Mucosa of descending colon (tissue), 3 donors: ENCODE results near the gene SPAG4. TPM values are rescaled to one million over a fixed set of nuclear protein-coding genes. Genes with fewer than 3 reads are reported as not detected.

Source experiments
- ATAC-seq: fragments of 200-7000 bp; cut with Tn5 transposase; one replicate; pipeline ENCODE4 v1.9.1; 2020; ENCODE audit warnings: mild to moderate bottlenecking, moderate library complexity
- DNase-seq, 3 donors: peaks; one replicate each; pipeline ENCODE4 v3.0.0-alpha.2; 2020
- H3K36me3 ChIP-seq: fragments of 200-600 bp; one replicate; pipeline ENCODE4 v1.8.0; 2021; ENCODE audit warnings: low read depth, mild to moderate bottlenecking
- H3K4me1 ChIP-seq: fragments of 200-600 bp; one replicate; pipeline ENCODE4 v1.8.0; 2021; ENCODE audit warnings: low read depth, mild to moderate bottlenecking
- H3K4me3 ChIP-seq: fragments of 200-600 bp; one replicate; pipeline ENCODE4 v1.8.0; 2021; ENCODE audit warnings: mild to moderate bottlenecking
- H3K9me3 ChIP-seq: fragments of 200-600 bp; one replicate; pipeline ENCODE4 v1.8.0; 2021; ENCODE audit warnings: mild to moderate bottlenecking
- intact Hi-C, 2 donors: fragments of 100-400 bp; cut with DNase I in 1 of 2; cut with micrococcal nuclease in 1 of 2; formaldehyde crosslinking; loops; one replicate each; pipeline versions ENCODE4 v1.11.0 to v1.11.1; 2022; cut with DNase I, micrococcal nuclease
- long read RNA-seq, 2 donors: library from polyadenylated mRNA; unstranded; transcript quantifications; one replicate each; pipeline ENCODE4 v2.0.0, GENCODE V29; 2019 to 2021
- total RNA-seq, 3 donors: library from RNA; stranded (reverse); fragmentation: NEBNext Ultra II Directional in 2 of 3; extraction: Animal tissue kit (Norgen Biotek cat#: 25700) in 2 of 3; gene quantifications; one replicate each; pipeline versions ENCODE4 v1.2.1 to v1.2.4, GENCODE V29; 2021 to 2023
- TF ChIP-seq, protein P1 (sequence below): fragments of 200-600 bp; IDR thresholded peaks from one replicate; pipeline ENCODE4 v1.8.0; 2022; ENCODE audit warnings: antibody characterized with exemption, mild to moderate bottlenecking
- donor health status: DM: no; HTN: no; CAD: no; lungs with moderate emphysema.
- donor health status: DM: no; HTN: no; CAD: no.
- donor health status: DM: no; HTN: yes; CAD: no.

The SPAG4 gene, protein sequence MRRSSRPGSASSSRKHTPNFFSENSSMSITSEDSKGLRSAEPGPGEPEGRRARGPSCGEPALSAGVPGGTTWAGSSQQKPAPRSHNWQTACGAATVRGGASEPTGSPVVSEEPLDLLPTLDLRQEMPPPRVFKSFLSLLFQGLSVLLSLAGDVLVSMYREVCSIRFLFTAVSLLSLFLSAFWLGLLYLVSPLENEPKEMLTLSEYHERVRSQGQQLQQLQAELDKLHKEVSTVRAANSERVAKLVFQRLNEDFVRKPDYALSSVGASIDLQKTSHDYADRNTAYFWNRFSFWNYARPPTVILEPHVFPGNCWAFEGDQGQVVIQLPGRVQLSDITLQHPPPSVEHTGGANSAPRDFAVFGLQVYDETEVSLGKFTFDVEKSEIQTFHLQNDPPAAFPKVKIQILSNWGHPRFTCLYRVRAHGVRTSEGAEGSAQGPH
- total RNA-seq = 1 to 10 TPM; 3.5 to 5.9 (median 4.1) TPM
- long read RNA-seq, donor 1, partial matches to known transcripts = 1 of 4 reads
- long read RNA-seq, donor 1, other reads (novel, unspliced or antisense) = 3 of 4 reads
- long read RNA-seq, donor 2, partial matches to known transcripts = 4 of 7 reads
- long read RNA-seq, donor 2, other reads (novel, unspliced or antisense) = 3 of 7 reads

DNA sequence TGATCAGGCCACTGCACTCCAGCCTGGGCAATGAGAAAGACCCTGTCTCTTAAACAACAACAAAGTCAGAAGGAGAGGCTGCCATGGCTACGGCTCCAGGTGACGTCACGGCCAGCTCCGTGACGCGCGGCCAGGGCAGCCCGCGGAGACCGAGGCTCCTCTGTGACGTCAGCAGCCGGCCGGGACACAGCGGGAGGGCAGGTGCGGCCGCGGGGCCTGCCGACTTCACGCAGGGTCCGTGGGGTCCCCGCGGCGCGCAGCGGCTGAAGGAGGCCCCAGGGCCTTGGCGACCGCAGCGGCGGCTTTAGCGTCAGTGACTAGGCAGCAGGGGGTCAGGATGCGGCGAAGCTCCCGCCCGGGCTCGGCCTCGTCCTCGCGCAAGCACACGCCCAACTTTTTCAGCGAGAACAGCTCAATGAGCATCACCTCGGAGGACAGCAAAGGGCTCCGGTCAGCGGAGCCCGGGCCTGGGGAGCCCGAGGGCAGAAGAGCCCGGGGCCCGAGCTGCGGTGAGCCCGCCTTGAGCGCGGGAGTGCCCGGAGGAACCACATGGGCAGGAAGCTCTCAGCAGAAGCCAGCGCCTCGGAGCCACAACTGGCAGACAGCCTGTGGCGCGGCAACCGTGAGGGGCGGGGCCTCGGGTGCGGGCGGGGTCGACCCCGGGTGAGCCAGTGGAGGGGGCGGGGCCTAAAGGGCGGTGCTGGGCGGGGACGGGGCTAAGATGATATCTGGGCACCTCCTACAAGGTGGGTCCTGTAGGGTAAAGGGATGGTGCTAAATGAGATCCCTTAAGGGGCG is at the start of gene SPAG4:
Gene SPAG4, plus strand, starts transcription at position 163 of the 798 bp plus-strand sequence. Its CDS starts 175 bp downstream, at position 338.
- DNase-seq = peak; percentile 100
- intact Hi-C loops = no loop called here
- TF ChIP-seq, protein P1, sequence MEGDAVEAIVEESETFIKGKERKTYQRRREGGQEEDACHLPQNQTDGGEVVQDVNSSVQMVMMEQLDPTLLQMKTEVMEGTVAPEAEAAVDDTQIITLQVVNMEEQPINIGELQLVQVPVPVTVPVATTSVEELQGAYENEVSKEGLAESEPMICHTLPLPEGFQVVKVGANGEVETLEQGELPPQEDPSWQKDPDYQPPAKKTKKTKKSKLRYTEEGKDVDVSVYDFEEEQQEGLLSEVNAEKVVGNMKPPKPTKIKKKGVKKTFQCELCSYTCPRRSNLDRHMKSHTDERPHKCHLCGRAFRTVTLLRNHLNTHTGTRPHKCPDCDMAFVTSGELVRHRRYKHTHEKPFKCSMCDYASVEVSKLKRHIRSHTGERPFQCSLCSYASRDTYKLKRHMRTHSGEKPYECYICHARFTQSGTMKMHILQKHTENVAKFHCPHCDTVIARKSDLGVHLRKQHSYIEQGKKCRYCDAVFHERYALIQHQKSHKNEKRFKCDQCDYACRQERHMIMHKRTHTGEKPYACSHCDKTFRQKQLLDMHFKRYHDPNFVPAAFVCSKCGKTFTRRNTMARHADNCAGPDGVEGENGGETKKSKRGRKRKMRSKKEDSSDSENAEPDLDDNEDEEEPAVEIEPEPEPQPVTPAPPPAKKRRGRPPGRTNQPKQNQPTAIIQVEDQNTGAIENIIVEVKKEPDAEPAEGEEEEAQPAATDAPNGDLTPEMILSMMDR = no peak
- Histone ChIP-seq H3K4me3 (no peak within 1 kb of the TSS), H3K36me3 (no peaks in the 10 kb centered on the region), H3K4me1 (peaks cover 16% of the 10 kb centered on the region), H3K9me3 (no peaks in the 10 kb centered on the region)
- peak; percentile 89 for ATAC-seq

DNA sequence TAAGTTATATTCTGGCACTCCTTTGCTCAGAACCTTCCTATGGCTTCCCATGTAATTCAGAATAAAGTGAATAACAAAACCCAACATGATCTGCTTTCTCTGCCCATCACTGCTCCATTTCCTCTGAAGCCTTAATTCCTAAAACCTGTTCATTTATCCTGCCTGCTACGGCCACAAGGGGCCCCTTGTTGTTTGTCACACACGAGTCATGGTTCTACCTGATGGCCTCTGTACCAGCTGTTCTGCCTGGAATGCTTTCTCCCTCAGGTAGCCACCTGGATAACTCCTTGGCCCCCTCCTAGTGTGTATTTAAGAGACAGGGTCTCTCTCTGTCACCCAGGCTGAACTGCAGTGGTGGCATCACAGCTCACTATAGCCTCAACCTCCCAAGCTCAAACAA is 47.0 kb upstream of the SPAG4 start:
- Histone ChIP-seq H3K36me3 (no peaks in the 10 kb centered on the region), H3K9me3 (peaks cover 8% of the 10 kb centered on the region), H3K4me3 (no peak overlapping the region), H3K4me1 (no peaks in the 10 kb centered on the region)
- TF ChIP-seq, protein P1 = no peak
- peak; percentile 76 for ATAC-seq
- intact Hi-C loops = loop anchor here in 1 of 2 donors (5.0 kb wide), 1 partner anchor 39 kb away; no protein-coding TSS in a partner anchor
- peak in 2 of 3 donors; percentile 35 to 50 for DNase-seq

DNA sequence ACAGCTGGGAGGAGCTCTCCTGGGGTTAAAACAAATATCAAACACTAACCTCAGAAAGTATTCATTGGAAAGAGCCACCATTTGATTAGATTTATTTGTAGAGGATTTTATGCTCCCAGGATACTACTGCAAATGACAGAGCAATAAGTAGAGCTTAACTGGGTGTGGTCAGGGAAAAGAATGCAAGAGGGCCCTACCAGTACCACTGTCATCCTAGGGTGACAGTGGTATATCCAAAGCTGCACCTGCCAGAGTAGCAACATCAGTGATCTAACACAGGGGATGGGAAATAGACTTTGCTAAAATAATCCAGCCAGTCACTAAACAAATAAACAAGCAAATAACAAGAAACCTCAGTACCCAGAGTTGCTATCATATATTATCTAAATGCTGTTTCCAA is 44.1 kb upstream of the SPAG4 start:
- no peaks in the 10 kb centered on the region for H3K36me3 ChIP-seq
- ATAC-seq (no peak), DNase-seq (no peak)
- intact Hi-C loops = no loop called here
- peaks cover 8% of the 10 kb centered on the region for H3K9me3 ChIP-seq
- TF ChIP-seq, protein P1 = no peak
- no peaks in the 10 kb centered on the region for H3K4me1 ChIP-seq
- H3K4me3 ChIP-seq = no peak overlapping the region

DNA sequence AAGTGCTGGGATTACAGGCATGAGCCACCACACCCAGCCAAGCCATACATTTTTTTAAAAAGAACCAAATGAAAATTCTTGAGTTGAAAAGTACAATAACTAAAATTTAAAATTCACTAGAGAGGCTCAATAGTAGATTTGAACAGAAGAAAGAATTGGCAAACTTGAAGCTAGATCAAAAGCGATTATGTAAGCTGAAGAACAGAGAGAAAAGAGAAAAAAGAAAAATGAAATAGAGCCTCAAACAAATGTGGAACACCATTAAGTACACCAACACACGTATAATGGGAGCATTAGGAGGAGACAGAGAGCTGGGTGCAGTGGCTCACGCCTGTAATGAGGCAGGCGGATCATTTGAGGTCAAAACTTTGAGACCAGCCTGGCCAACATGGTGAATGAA is 42.8 kb upstream of the SPAG4 start:
- DNase-seq = no peak
- H3K36me3 ChIP-seq = no peaks in the 10 kb centered on the region
- no peak overlapping the region for H3K4me3 ChIP-seq
- no peak for ATAC-seq
- intact Hi-C loops = no loop called here
- peaks cover 8% of the 10 kb centered on the region for H3K9me3 ChIP-seq
- TF ChIP-seq, protein P1 = no peak
- no peaks in the 10 kb centered on the region for H3K4me1 ChIP-seq

DNA sequence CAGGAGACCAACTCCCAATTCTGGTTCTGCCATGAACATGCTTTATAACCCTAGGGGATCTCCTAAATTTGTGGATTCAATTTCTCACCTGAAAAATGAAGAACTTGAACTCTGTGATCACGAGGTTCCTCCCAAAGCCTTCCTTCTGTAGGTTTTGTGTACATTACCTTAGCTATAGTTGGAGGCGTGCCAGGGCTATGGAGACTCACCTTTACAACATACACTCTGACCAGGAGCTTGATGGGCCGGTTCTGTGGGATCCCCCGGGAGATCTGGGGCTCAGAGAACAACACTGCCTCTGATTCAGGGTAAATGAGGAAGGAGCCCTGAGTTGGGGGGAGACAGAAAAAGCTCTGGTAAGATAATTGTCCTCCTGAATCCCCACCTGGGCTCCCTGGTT is 39.7 kb upstream of the SPAG4 start:
- H3K4me1 ChIP-seq = no peaks in the 10 kb centered on the region
- TF ChIP-seq, protein P1 = no peak
- DNase-seq = peak; percentile 75 to 97 (median 82)
- intact Hi-C loops = no loop called here
- peak; percentile 97 for ATAC-seq
- peaks cover 8% of the 10 kb centered on the region for H3K9me3 ChIP-seq
- H3K4me3 ChIP-seq = no peak overlapping the region
- H3K36me3 ChIP-seq = no peaks in the 10 kb centered on the region
